RWPE1 (cell line): Measurements from ENCODE around the gene HRH1.

Source experiments
- CTCF ChIA-PET: fragments of 350-600 bp; sonication (Branson Sonifier 250); formaldehyde crosslinking; extraction: SDS; loops from one replicate; lab custom pipeline; 2021; lab: Yijun Ruan, JAX
- POLR2A ChIA-PET: fragments of 400-600 bp; formaldehyde crosslinking; extraction: SDS; loops from one replicate; lab custom pipeline; 2020; ENCODE audit warnings: antibody characterized with exemption; ENCODE audit not compliant: low non-redundant PET; lab: Yijun Ruan, JAX
- DNase-seq: peaks from one replicate; pipeline ENCODE4 v3.0.0; 2012; ENCODE audit warnings: low spot score
- H3K27ac ChIP-seq: fragments of 450-650 bp; 2 replicates; pipeline ENCODE4 v1.5.1; 2017
- CTCF ChIP-seq: fragments of 450-650 bp; conservative IDR thresholded peaks from 2 replicates; pipeline ENCODE4 v1.5.1; 2017; ENCODE audit warnings: low read depth, mild to moderate bottlenecking

Gene HRH1

GRCh38 chr3:11274566-11275142, 120.4 kb downstream of the HRH1 start:
- ChIA-PET POLR2A (no interaction called here), CTCF (no interaction called here)
- TF ChIP-seq CTCF, result no peak
- DNase-seq, result no peak
- H3K27ac ChIP-seq, result no peak overlapping the region

GRCh38 chr3:11275926-11276325, 121.6 kb downstream of the HRH1 start:
- POLR2A ChIA-PET, result no interaction called here

GRCh38 chr3:11276901-11277300, 122.6 kb downstream of the HRH1 start:
- no peak overlapping the region for H3K27ac ChIP-seq
- CTCF ChIA-PET, result no interaction called here
- POLR2A ChIA-PET, result no interaction called here
- TF ChIP-seq CTCF, result no peak
- DNase-seq, result no peak

More at GRCh38 chr3:11275926-11276325, 121.6 kb downstream of the HRH1 start:
- no peak for TF ChIP-seq CTCF
- DNase-seq, result no peak
- CTCF ChIA-PET, result no interaction called here
- H3K27ac ChIP-seq, result no peak overlapping the region

GRCh38 chr3:11282250-11283138, 128.2 kb downstream of the HRH1 start:
- CTCF ChIA-PET, result interaction anchor here (0.6 to 1.1 kb wide), 2 partner anchors 9 to 10 kb away, joined by 3 to 6 read pairs; partner anchors contain the start of gene ATG7
- POLR2A ChIA-PET, result no interaction called here
- H3K27ac ChIP-seq, result no peak overlapping the region; the same call in 1 of the 2 replicates
- DNase-seq, result no peak
- no peak for TF ChIP-seq CTCF

GRCh38 chr3:11283139-11283475, 128.8 kb downstream of the HRH1 start:
- no peak for TF ChIP-seq CTCF
- H3K27ac ChIP-seq, result no peak overlapping the region; the same call in 1 of the 2 replicates
- ChIA-PET CTCF (interaction anchor here (1.1 kb wide), 1 partner anchor 10 kb away, joined by 6 read pairs; no protein-coding TSS in a partner anchor), POLR2A (no interaction called here)
- no peak for DNase-seq

- CTCF ChIA-PET, result no interaction called here
- no peak for DNase-seq
- POLR2A ChIA-PET, result no interaction called here
- TF ChIP-seq CTCF, result no peak
- H3K27ac ChIP-seq, result no peak overlapping the region
These were observed 129.7 kb downstream of the HRH1 start for GRCh38 chr3:11284011-11284410.
